Measurements from ENCODE around the gene PTMS.

PTMS gene

GRCh38 chr12:6766651-6767349 is 637 bp downstream of the PTMS start:
- CTCF ChIA-PET = interaction anchor here (0.6 to 7.8 kb wide), 21 partner anchors 8 to 1167 kb away, joined by 3 to 140 read pairs (median 3); partner anchors contain the start of genes COPS7A, MLF2, P3H3 and USP5
- Histone ChIP-seq H3K4me3 (ENCODE audit: low read depth, low read length) (peak overlapping the region; percentile 77), H3K9me3 (ENCODE audit: control insufficient read depth, insufficient read depth, low read depth, low read length) (no peaks in the 10 kb centered on the region), H3K36me3 (ENCODE audit: control insufficient read depth in 2 of 2, insufficient read depth in 1 of 2, low read length in 2 of 2) (peaks cover 11 to 24% of the 10 kb centered on the region in 2 experiments; a peak in 2 of 3 replicates), H3K27ac (ENCODE audit: extremely low read depth, low read depth, low read length) (peak overlapping the region; percentile 92), H3K4me1 (ENCODE audit: control insufficient read depth, insufficient read depth, low read length) (peaks cover 34% of the 10 kb centered on the region)
- POLR2A ChIA-PET = interaction anchor here (0.6 to 3.9 kb wide), 31 partner anchors 9 to 249 kb away, joined by 3 to 79 read pairs (median 5); partner anchors contain the start of genes C12orf57, CDCA3, COPS7A and GAPDH
- TF ChIP-seq, protein P1, sequence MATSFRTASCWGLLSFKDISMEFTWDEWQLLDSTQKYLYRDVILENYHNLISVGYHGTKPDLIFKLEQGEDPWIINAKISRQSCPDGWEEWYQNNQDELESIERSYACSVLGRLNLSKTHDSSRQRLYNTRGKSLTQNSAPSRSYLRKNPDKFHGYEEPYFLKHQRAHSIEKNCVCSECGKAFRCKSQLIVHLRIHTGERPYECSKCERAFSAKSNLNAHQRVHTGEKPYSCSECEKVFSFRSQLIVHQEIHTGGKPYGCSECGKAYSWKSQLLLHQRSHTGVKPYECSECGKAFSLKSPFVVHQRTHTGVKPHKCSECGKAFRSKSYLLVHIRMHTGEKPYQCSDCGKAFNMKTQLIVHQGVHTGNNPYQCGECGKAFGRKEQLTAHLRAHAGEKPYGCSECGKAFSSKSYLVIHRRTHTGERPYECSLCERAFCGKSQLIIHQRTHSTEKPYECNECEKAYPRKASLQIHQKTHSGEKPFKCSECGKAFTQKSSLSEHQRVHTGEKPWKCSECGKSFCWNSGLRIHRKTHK (tag by site-specific recombination; IDR thresholded peaks at IDR 0.05) = no peak
- TF ChIP-seq KLF16 (tag by site-specific recombination; IDR thresholded peaks at IDR 0.05) = 0 out of 2 replicates have a peak, but pooled peaks have one; percentile 45
- TF ChIP-seq PRDM1 (tag by site-specific recombination; IDR thresholded peaks at IDR 0.05) = no peak
- no peak for TF ChIP-seq ZNF548 (tag by site-specific recombination; IDR thresholded peaks at IDR 0.05)
- no peak for TF ChIP-seq ZFP37 (tag by site-specific recombination; IDR thresholded peaks at IDR 0.05)
- no peak for TF ChIP-seq ZNF837 (tag by site-specific recombination; IDR thresholded peaks at IDR 0.05)
- TF ChIP-seq, protein P2, sequence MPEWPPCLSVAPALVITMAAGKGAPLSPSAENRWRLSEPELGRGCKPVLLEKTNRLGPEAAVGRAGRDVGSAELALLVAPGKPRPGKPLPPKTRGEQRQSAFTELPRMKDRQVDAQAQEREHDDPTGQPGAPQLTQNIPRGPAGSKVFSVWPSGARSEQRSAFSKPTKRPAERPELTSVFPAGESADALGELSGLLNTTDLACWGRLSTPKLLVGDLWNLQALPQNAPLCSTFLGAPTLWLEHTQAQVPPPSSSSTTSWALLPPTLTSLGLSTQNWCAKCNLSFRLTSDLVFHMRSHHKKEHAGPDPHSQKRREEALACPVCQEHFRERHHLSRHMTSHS (tag by site-specific recombination; IDR thresholded peaks at IDR 0.05) = no peak
- peak; percentile 79 for TF ChIP-seq ZNF692 (tag by site-specific recombination; IDR thresholded peaks at IDR 0.05)
- TF ChIP-seq EGR2 (tag by site-specific recombination; IDR thresholded peaks at IDR 0.05; ENCODE audit: low read depth) = no peak
- TF ChIP-seq ZEB2 (tag by site-specific recombination; IDR thresholded peaks at IDR 0.05) = peak; percentile 91
- TF ChIP-seq ZNF175 (tag by site-specific recombination; IDR thresholded peaks at IDR 0.05) = no peak
- no peak for TF ChIP-seq SALL2 (tag by site-specific recombination; IDR thresholded peaks at IDR 0.05; ENCODE audit: borderline replicate concordance)
- TF ChIP-seq PBX3 (CRISPR knock-in tag; IDR thresholded peaks at IDR 0.05) = no peak
- TF ChIP-seq, protein P3, sequence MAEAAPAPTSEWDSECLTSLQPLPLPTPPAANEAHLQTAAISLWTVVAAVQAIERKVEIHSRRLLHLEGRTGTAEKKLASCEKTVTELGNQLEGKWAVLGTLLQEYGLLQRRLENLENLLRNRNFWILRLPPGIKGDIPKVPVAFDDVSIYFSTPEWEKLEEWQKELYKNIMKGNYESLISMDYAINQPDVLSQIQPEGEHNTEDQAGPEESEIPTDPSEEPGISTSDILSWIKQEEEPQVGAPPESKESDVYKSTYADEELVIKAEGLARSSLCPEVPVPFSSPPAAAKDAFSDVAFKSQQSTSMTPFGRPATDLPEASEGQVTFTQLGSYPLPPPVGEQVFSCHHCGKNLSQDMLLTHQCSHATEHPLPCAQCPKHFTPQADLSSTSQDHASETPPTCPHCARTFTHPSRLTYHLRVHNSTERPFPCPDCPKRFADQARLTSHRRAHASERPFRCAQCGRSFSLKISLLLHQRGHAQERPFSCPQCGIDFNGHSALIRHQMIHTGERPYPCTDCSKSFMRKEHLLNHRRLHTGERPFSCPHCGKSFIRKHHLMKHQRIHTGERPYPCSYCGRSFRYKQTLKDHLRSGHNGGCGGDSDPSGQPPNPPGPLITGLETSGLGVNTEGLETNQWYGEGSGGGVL (tag by site-specific recombination; IDR thresholded peaks at IDR 0.05) = peak; percentile 59
- no peak for TF ChIP-seq HOXA7 (CRISPR knock-in tag; IDR thresholded peaks at IDR 0.05; ENCODE audit: borderline replicate concordance)
- TF ChIP-seq ZFP41 (tag by site-specific recombination; IDR thresholded peaks at IDR 0.05; ENCODE audit: borderline replicate concordance) = no peak
- no peak for TF ChIP-seq BCL6B (tag by site-specific recombination; IDR thresholded peaks at IDR 0.05)
- TF ChIP-seq ZNF266 (tag by site-specific recombination; IDR thresholded peaks at IDR 0.05; ENCODE audit: low read depth) = no peak
- TF ChIP-seq GLI2 (tag by site-specific recombination; IDR thresholded peaks at IDR 0.05; ENCODE audit: borderline replicate concordance, low read depth) = no peak
- TF ChIP-seq, protein P4, sequence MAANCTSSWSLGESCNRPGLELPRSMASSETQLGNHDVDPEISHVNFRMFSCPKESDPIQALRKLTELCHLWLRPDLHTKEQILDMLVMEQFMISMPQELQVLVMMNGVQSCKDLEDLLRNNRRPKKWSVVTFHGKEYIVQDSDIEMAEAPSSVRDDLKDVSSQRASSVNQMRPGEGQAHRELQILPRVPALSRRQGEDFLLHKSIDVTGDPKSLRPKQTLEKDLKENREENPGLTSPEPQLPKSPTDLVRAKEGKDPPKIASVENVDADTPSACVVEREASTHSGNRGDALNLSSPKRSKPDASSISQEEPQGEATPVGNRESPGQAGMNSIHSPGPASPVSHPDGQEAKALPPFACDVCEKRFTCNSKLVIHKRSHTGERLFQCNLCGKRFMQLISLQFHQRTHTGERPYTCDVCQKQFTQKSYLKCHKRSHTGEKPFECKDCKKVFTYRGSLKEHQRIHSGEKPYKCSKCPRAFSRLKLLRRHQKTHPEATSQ (tag by site-specific recombination; IDR thresholded peaks at IDR 0.05) = no peak
- no peak for TF ChIP-seq SCRT1 (tag by site-specific recombination; IDR thresholded peaks at IDR 0.05; ENCODE audit: borderline replicate concordance)
- no peak for TF ChIP-seq ZNF23 (tag by site-specific recombination; IDR thresholded peaks at IDR 0.05; ENCODE audit: borderline replicate concordance)
- TF ChIP-seq ZNF404 (tag by site-specific recombination; IDR thresholded peaks at IDR 0.05) = no peak
- TF ChIP-seq ZNF214 (tag by site-specific recombination; IDR thresholded peaks at IDR 0.05; ENCODE audit: borderline replicate concordance) = no peak
- no peak for TF ChIP-seq ZNF510 (tag by site-specific recombination; IDR thresholded peaks at IDR 0.05; ENCODE audit: insufficient replicate concordance)
